Stimulated activated CD8-positive, alpha-beta memory T cell treated with anti-CD3 and anti-CD28 coated beads, Interleukin-7, amount 100 ng/mL, for 1 hour (primary cell): ENCODE measurements around the gene LINGO1.

ENCODE experiments used
- DNase-seq, 2 donors: peaks; one replicate each; pipeline ENCODE4 v3.0.0-alpha.2; 2020; ENCODE audit warnings: low read depth in 2 of 2

Gene LINGO1

GRCh38 chr15:77597804-77598453, 34.8 kb downstream of the LINGO1 start:
- no peak for DNase-seq

DNA sequence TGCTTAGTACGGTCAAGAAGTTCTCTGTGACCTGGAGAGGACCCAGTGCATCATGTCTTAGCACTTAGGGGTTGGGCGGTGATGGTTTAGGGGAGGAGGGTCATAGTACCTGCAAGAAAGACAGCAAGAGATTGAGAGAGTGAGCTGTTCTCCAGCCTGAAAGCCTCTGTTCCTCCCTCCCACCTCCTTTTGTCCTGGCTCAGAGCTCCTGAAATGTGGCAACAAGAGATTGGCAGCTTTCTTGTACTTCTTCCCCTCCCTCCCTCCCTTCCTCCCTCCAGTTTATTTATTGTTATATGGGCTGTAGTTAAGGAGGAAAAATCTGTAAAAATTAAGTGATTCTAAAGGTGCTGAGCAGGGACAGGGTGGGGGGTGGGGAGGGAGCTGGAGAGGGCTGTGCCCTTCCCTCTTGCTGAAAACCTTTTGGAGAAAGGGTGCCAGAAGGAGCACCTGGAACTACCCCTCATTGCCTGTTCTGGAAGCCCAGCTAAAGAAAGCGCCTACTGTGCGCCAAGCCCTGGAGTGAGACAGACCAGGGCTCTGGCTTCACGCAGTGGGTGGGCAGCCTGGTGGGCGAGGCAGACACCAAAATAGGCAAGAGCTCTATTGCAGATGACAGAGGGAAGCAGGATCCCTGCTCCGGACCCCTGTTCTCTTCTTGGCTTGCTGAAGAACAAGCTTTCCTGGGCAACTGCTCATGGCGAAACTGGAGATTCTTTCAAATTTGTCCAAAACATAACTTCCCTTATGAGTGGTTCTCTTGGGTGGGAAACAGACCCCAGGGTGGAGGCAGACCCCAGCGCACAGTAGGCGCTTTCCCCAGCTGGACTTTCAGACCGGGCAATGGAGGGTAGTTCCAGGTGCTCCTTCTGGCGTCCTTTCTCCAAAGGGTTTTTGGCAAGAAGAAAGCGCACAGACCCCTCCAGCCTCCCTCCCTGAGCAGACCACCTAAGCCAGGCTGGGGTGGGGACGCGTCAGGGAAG, 35.6 kb downstream of the LINGO1 start:
- no peak for DNase-seq

GRCh38 chr15:77595231-77595630, 37.5 kb downstream of the LINGO1 start:
- no peak for DNase-seq

- no peak for DNase-seq
Measured at GRCh38 chr15:77592758-77593157, 40.0 kb downstream of the LINGO1 start.

GRCh38 chr15:77591968-77592613, 40.6 kb downstream of the LINGO1 start:
- DNase-seq: no peak

- DNase-seq: no peak
Measured at GRCh38 chr15:77589839-77590238, 42.9 kb downstream of the LINGO1 start.

DNA sequence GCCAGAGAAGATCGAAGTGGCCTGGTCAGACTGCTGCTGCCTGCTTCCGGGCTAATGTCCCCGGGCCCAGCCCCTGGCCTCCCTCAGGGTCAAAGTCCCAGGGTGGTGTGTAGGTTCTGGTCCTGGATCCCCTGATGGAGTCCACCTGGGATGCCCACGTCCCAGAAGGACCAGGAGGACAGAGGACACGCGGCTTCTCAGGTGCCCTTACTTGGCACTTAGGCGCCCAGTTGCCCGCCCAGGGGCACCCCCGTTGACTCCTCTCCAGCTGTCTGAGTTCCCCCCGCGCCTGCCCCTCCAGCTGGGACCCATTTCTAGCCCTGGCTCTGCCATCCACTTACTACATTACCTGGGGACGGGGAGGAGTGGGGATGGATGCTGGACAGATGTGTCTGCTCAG, 44.6 kb downstream of the LINGO1 start:
- no peak for DNase-seq

DNA sequence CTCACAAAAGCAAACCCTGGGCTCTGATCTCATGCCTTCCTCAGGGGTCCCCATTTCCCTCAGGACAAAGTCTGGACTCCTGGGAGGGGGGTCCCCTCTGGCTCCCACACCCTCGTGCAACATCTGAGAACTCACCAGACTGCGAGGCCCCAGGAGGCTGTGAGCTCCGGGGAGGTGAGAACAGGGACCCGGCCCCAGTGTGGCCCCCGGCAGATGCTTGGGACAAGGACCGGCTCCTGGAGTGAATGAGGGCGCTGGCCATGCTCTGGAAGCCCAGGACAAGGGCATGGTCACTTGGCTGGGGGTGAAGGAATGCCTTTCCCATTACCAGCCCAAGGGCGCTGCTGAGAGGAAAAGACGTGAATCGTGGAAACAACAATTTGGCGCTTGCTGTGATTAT, 48.0 kb downstream of the LINGO1 start:
- DNase-seq: no peak

GRCh38 chr15:77584201-77584600, 48.5 kb downstream of the LINGO1 start:
- no peak for DNase-seq

DNA sequence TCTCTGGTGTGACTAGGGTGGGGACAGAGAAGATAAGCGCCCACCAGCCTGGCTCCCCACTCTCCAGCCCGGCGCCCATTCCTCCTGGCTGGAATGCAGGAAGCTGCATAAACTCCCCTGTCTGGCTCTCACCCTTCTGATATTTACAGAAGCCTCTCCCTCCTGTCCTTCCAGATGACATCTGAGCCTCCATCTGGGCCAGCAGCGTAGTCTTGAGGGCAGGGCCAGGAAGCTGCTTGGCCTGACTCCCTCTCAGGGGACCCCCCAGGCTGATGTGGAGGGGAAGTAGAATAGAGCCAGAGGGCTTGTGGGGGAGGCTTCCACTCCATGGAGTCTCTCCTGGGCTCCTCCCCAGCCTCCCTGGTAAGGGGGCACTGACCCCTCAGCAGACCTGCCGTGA, 49.9 kb downstream of the LINGO1 start:
- no peak for DNase-seq

- DNase-seq: no peak
Measured at GRCh38 chr15:77581896-77582569, 50.7 kb downstream of the LINGO1 start.

- DNase-seq: no peak
Measured at GRCh38 chr15:77580996-77581682, 51.6 kb downstream of the LINGO1 start.

- DNase-seq: no peak
Measured at GRCh38 chr15:77579498-77580188, 53.1 kb downstream of the LINGO1 start.

DNA sequence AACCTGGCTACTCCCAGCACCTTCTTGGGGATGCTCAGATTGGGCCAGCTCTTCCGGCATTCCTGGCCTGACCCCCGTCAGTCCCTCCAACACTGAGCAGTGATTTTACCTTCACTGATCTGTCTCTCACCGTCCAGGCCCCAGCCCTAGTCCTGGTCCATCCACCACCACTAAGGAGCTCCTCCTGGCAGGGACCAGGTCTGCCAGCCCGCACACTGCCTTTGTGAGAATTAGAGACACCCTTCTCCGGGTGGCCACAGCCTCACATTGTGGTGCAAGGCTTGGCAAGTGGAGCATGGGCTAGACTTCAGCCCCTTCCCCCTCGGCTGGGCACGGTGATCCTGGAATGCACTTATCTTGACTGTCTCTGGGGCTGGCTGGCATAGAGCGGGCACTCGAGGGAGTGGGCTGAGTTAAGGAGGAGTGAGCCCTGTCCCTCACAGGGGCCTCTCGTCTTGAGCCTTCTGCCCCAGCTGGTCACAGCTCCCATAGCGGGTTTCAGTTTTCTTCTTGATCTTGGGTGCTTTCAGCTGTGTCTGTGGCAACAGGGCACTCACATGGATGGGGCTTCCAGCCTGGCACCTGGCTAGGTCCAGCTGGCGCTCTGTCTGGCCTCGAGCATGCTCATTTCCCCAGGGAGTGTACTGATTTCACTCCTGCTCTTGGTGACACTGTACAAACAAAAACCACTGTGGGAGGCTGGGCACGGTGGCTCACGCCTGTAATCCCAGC, 53.9 kb downstream of the LINGO1 start:
- DNase-seq: no peak

GRCh38 chr15:77577366-77577950, 55.3 kb downstream of the LINGO1 start:
- DNase-seq: no peak

DNA sequence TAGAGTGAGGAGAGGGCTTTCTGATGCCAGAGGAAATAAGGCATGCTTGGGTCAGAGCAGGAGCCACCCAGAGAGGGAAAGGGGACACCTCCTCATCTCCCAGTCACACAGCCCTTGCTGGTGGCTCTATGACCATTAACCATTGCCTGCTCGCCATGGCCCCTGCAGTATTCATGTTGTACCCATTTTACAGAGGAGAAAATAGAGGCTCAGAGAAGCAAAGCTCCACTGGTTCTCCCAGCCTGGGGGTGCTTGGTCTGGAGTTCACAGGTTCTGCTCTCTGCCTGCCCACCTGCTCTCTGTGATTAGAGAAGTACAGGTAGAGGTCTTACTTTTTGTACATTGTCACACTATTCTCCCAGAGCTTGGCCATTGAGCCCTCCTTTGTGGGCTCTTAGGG, 56.2 kb downstream of the LINGO1 start:
- DNase-seq: no peak

GRCh38 chr15:77575203-77575934, 57.3 kb downstream of the LINGO1 start:
- no peak for DNase-seq

DNA sequence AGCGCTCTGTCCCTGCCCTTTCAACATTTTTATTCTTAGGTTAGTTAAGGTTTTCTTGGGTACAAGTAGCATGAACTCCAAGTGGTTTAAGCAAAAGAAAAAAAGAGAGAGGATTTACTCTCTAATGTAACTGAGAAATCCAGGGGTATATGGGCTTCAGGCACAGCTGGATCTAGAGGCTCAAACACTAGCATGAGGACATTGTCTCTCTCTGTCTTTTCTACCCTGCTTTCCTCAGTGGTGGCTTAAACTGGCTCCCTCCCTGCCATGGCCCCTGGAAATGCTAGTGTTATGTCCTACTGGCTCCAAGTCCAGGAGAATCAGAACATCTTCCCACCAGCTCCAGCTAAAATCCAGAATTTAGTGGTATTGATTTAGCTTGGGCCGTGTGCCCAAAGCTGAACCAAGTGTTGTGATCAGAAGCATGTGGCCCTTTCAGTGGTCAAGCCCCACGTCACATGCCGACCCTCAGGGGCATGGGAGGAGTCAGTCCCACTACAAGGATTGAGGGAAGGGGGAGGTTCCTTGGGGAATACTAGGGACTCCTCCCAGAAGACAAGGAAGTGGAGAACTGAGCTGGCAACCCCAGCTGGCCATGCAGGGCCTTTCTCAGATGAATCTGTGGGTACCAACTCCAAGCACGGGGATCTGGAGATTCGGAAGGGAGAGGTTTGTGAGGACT, 58.0 kb downstream of the LINGO1 start:
- no peak for DNase-seq
